Fibroblast of skin of scalp (primary cell): ENCODE results near the gene FLOT2.
A peak's percentile ranks its signal among the peaks of the same experiment; 100 is the strongest.
"Not testable (repeated sequence)": the region's sequence is repeated elsewhere in the genome, so short reads cannot be mapped to it uniquely, and the experiment has no call there.

ENCODE experiments used
- DNase-seq: peaks from one replicate; pipeline ENCODE4 v3.0.0-alpha.2; 2013

FLOT2 gene

GRCh38 chr17:28873839-28874238, 23.7 kb downstream of the FLOT2 start:
- no peak for DNase-seq

- no peak for DNase-seq
Measured at GRCh38 chr17:28871056-28871579, 26.4 kb downstream of the FLOT2 start.

GRCh38 chr17:28867276-28867675, 30.3 kb downstream of the FLOT2 start:
- DNase-seq, result no peak

DNA sequence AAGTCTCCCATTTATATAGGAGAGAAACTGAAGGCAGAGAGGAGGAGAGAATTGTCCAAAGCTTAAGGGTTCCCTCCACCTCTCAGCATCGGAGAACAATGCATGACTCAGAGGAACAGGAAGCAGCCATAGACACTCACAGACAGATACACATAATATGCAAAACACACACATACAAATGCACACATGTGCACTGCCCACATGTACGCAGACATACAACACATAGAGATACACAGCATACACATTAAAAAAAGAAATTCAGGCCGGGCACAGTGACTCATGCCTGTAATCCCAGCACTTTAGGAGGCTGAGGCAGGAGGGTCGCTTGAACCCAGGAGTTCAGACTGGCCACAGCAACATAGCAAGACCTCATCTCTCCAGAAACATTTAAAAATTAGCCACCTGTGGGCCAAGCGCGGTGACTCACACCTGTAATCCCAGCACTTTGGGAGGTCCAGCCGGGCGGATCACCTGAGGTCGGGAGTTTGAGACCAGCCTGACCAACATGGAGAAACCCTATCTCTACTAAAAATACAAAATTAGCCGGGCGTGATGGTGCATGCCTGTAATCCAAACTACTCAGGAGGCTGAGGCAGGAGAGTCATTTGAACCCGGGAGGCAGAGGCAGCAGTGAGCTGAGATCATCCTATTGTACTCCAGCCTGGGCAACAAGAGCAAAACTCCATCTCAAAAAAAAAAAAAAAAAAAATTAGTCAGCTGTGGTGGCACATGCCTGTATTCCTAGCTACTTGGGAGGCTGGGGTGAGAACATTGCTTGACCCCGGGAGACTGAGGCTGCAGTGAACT, 31.4 kb downstream of the FLOT2 start:
- no peak for DNase-seq

- no peak for DNase-seq
Measured at GRCh38 chr17:28864991-28865849, 32.3 kb downstream of the FLOT2 start.

GRCh38 chr17:28863953-28864352, 33.6 kb downstream of the FLOT2 start:
- DNase-seq, result no peak

DNA sequence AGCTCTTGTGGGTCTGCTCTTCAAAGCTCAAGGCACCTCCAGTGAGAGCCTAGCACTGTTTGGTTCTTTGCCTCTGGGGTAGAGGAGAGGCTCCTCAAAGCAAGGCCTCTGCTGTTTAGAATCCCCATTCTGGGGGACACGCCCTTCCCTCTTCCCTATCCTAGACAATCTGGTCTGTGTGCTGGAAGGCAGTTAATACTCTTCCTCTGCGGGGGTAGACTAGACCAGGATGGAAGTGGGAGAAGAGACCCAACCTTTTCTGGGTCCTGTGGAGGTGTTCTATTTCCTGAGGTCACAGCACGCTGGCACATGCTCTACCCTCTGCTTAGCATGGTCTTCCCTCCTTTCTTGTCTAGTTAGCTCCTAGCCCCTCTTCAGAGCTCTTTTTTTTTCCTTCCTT, 35.0 kb downstream of the FLOT2 start:
- no peak for DNase-seq

DNA sequence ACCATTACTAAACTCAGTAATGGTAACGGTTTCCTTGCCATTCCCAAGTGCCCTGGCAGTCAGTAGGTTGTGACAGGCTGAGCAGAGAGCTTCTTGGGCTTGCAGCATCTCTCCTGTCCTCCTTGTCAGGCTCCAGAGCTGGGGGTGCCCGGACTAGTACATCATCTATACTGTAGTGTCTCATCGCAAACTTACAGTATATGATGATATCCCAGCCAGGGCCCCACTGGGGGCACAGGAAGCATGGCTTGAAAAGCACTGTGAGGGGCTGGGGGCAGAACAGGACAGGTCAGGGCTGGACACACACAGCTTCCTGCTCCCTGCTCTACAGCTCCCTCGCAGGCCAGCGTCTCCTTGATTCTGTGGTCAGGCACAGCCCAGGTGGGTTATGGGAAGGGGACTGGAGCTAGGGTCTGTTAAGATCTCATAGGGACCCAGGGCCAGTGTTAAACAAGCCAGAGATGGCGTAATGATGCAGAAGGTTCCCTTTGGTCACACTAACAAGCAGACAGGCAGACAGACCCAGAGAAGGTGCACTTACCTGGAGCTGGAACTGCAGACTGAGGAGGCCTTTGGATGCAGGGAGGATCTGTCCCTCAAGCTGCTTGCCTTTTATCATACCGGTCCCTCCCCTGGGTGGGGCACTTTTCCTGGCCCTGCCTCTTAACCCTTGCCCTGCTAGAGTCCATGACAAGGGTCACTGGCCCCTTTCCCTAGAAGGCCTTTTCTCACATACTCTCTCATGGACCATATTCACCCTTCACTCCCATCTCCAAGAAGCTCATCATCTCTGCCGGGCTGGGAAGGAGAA, 35.9 kb downstream of the FLOT2 start:
- no peak for DNase-seq

- no peak for DNase-seq
Measured at GRCh38 chr17:28860363-28860808, 37.1 kb downstream of the FLOT2 start.

DNA sequence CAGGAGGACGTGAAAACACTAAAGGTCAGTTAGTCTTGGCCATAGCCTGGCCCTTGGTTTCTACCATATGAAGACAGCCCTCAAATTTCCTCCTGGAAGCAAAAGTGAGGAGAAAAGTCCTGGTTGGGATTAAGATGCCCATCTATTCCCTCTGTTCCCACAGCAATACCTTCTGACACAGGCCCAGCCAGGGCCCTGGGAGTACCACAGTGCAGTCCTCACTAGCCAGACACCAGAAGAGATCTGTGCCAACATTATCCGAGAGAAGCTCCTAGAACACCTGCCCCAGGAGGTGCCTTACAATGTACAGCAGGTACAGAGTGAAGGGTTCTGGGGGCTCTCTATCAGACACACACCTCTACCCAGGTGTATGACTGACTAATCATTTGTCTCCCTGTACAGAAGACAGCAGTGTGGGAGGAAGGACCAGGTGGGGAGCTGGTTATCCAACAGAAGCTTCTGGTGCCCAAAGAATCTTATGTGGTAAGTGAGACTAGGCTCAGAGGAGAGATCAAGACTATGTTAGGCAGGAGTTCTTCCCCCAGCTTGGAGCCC, 38.7 kb downstream of the FLOT2 start:
- no peak for DNase-seq

- DNase-seq, result no peak
Measured at GRCh38 chr17:28857905-28858800, 39.4 kb downstream of the FLOT2 start.

- no peak for DNase-seq
Measured at GRCh38 chr17:28856028-28856574, 41.4 kb downstream of the FLOT2 start.

GRCh38 chr17:28855336-28855679, 42.2 kb downstream of the FLOT2 start:
- no peak for DNase-seq

GRCh38 chr17:28854457-28855335, 42.8 kb downstream of the FLOT2 start, which contains the start of gene ERAL1:
TSS of gene ERAL1 (plus strand) at chr17:28855016. CDS start at chr17:28855035, 19 bp downstream.
- peak; percentile 87 for DNase-seq

DNA sequence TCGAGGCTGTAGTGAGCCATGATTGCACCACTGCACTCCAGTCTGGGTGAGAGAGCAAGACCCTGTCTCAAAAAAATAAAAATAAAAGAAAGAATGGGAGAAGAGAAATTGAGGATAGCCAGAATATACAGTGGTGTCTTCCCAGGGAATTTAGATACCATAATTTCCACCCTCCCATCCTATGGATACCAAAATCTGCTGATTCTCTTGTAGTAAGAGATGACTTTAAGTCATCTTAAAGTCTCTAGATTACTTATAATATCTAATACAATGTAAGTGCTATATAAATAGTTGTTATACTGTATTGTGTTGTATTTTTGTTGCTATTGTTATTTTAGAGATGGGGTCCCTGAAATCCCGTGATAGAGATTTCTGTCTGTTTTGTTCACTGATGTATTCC, 44.2 kb downstream of the FLOT2 start:
- no peak for DNase-seq

GRCh38 chr17:28849281-28849680, 48.3 kb downstream of the FLOT2 start:
- DNase-seq, result no peak

- not testable (repeated sequence) for DNase-seq
Measured at GRCh38 chr17:28848667-28849066, 48.9 kb downstream of the FLOT2 start.

GRCh38 chr17:28846699-28847098, 50.8 kb downstream of the FLOT2 start:
- DNase-seq, result not testable (repeated sequence)

DNA sequence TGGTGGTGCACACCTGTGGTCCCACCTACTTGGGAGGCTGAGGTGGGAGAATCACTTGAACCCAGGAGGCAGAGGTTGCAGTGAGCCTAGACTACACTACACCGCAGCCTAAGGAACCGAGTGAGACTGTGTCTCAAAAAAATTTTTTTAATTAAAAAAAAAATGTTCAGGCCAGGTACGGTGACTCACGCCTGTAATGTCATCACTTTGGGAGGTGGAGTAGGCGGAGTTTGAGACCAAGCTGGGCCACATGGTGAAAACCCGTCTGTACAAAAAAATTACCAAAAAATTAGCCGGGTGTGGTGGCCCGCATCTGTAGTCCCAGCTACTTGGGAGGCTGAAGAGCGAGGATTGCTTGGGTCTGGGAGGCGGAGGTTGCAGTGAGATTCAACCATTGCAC, 51.3 kb downstream of the FLOT2 start:
- no peak for DNase-seq

GRCh38 chr17:28843816-28844148, 53.8 kb downstream of the FLOT2 start:
- DNase-seq, result no peak
